Right cardiac atrium (tissue), 5 donors: ENCODE data around the gene ASGR2. TPM values are rescaled to one million over a fixed set of nuclear protein-coding genes. Genes with fewer than 3 reads are reported as not detected.
"Not testable (repeated sequence)": the region's sequence is repeated elsewhere in the genome, so short reads cannot be mapped to it uniquely, and the experiment has no call there.

ENCODE experiments used
- ATAC-seq, 2 donors: fragments of 200-7000 bp; cut with Tn5 transposase; one replicate each; pipeline versions ENCODE4 v1.8.0 to v1.9.1; 2020; ENCODE audit warnings: moderate library complexity in 2 of 2, mild to moderate bottlenecking in 1 of 2
- DNase-seq, 3 donors: peaks; one replicate each; pipeline ENCODE4 v3.0.0-alpha.2; 2020
- H3K27ac ChIP-seq: one replicate; pipeline ENCODE4 v1.5.1; 2013; ENCODE audit warnings: mild to moderate bottlenecking, low read length, control low read depth, moderate library complexity
- H3K27me3 ChIP-seq: one replicate; pipeline ENCODE4 v1.6.1; 2013; ENCODE audit not compliant: control insufficient read depth, insufficient read depth
- H3K4me1 ChIP-seq: one replicate; pipeline ENCODE4 v1.6.1; 2013; ENCODE audit warnings: low read length; ENCODE audit not compliant: control insufficient read depth, insufficient read depth
- H3K4me3 ChIP-seq: one replicate; pipeline ENCODE4 v1.5.1; 2013; ENCODE audit warnings: low read length, control low read depth
- H3K9me3 ChIP-seq: one replicate; pipeline ENCODE4 v1.6.1; 2013; ENCODE audit warnings: low read length; ENCODE audit not compliant: control insufficient read depth
- WGBS: extraction: QIAGEN DNeasy Blood & Tissue Kit; methylation state at CpG from one replicate; pipeline ENCODE4 v1.1.7; 2013; 5-methylcytosine and 5-hydroxymethylcytosine counted together
- intact Hi-C, 4 donors: fragments of 100-400 bp; cut with DNase I; formaldehyde crosslinking; loops; one replicate each; pipeline versions ENCODE4 v1.11.0 to v1.14.0; 2022 to 2023
- polyA plus RNA-seq: library from polyadenylated mRNA; stranded (reverse); fragments of 200-250 nt; gene quantifications from one replicate; pipeline ENCODE4 v1.2.3, GENCODE V29; 2013
- total RNA-seq, 4 donors: library from RNA; stranded (reverse); fragmentation: NEBNext Ultra II Directional; extraction: Animal tissue kit (Norgen Biotek cat#: 25700); gene quantifications; one replicate each; pipeline ENCODE4 v1.2.1, GENCODE V29; 2021
- donor health status: healthy with polysubstance abuse.
- donor health status: DM: no; HTN: yes; CAD: no.
- donor health status: DM: no; HTN: no; CAD: no.
- donor health status: DM: no; HTN: yes; CAD: no; lungs with severe emphysema.
- donor health status: DM: yes; HTN: yes; CAD: no.

ASGR2 gene
- total and polyA plus RNA-seq, 5 donors, result 0.14 to 0.64 (median 0.25) TPM; not detected in 1

- H3K4me3 ChIP-seq, intact Hi-C loops, DNase-seq, H3K4me1 ChIP-seq, H3K9me3 ChIP-seq, H3K27ac ChIP-seq, ATAC-seq, H3K27me3 ChIP-seq: not testable (repeated sequence)
- WGBS, result 79% methylated on average over 12 of the region's 12 CpGs
Observed at GRCh38 chr17:7126386-7126785, 11.8 kb upstream of the ASGR2 start.

- H3K27ac ChIP-seq, result no peak overlapping the region
- DNase-seq (no peak), ATAC-seq (no peak)
- no peak overlapping the region for H3K4me3 ChIP-seq
- WGBS, result 87% methylated on average over 5 of the region's 5 CpGs
- intact Hi-C loops, result no loop called here
- H3K4me1 ChIP-seq, result no peaks in the 10 kb centered on the region
- H3K27me3 ChIP-seq, result no peaks in the 10 kb centered on the region
- no peaks in the 10 kb centered on the region for H3K9me3 ChIP-seq
Observed at GRCh38 chr17:7124923-7125322, 10.3 kb upstream of the ASGR2 start.

- intact Hi-C loops, result no loop called here
- Histone ChIP-seq H3K27me3 (no peaks in the 10 kb centered on the region), H3K27ac (no peak overlapping the region), H3K9me3 (no peaks in the 10 kb centered on the region), H3K4me3 (no peak overlapping the region), H3K4me1 (no peaks in the 10 kb centered on the region)
- no peak for DNase-seq
- no peak for ATAC-seq
- 73% methylated on average over 4 of the region's 4 CpGs for WGBS
Observed at GRCh38 chr17:7123844-7124243, 9.2 kb upstream of the ASGR2 start.

DNA sequence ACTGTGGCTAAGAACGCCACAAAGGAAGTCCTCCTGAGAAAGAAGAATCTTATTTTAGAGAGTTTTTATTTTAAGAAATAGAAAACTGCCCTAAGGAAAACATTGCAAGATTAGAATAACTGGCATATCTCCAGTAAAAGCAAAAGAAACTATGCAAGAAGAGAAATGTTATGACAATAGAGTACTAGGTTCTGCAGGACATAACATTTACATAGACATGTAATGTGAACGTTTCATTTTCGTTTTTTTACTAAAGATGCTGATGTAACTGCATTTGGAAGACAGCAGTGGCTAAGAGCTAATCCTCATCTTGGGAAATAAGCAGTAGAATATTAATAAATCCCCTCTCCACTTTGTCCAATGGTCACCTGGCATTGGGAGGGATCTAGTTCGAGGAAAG, 7.8 kb upstream of the ASGR2 start:
- no peak for DNase-seq
- H3K9me3 ChIP-seq, result no peaks in the 10 kb centered on the region
- no peaks in the 10 kb centered on the region for H3K4me1 ChIP-seq
- intact Hi-C loops, result no loop called here
- H3K4me3 ChIP-seq, result no peak overlapping the region
- no peaks in the 10 kb centered on the region for H3K27me3 ChIP-seq
- no peak for ATAC-seq
- H3K27ac ChIP-seq, result no peak overlapping the region
- WGBS, result 29% methylated on average over 4 of the region's 4 CpGs

GRCh38 chr17:7120635-7121034, 6.0 kb upstream of the ASGR2 start:
- peak in 1 of 3 donors; percentile 66 for DNase-seq
- H3K27me3 ChIP-seq, H3K4me1 ChIP-seq, H3K4me3 ChIP-seq, H3K27ac ChIP-seq, H3K9me3 ChIP-seq, intact Hi-C loops: not testable (repeated sequence)
- WGBS, result 73% methylated on average over 12 of the region's 12 CpGs
- peak; percentile 44 to 61 for ATAC-seq

DNA sequence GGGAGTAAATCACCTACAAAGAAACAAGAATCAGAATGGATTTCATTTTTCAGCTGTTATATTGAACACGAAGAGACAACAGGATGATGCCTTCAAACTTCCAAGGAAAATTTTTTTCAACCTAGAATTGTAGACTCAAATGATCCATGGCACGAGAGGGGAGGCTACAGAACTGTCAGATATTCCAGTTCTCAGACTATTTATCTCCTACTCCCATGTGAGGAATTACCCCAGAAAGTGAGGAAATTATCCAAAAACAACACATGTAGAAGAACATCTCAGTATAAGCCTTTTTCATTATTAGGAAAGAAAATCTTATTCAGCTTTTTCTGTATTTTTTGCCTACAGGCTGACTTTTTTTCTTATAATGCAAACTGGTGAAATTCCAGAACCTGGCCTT, 5.5 kb upstream of the ASGR2 start:
- H3K27me3 ChIP-seq, result no peaks in the 10 kb centered on the region

DNA sequence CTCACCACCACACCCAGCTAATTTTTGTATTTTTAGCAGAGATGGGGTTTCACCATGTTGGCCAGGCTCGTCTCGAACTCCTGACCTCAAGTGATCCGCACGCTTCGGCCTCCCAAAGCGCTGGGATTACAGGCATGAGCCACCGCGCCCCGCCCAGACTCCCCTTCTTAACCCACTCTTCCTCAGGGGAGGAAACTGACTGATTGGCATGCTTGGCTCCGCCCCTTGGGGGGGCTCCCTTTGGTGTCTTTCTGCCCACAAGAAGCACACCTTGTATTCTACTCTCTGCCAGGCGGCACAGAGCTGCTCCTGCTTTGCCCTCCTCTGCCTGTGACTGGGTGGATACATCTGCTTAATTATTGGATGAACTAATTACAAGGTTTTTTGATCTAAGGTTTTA, 4.7 kb upstream of the ASGR2 start:
- Histone ChIP-seq H3K4me3 (no peak overlapping the region), H3K9me3 (no peaks in the 10 kb centered on the region), H3K4me1 (no peaks in the 10 kb centered on the region), H3K27ac (no peak overlapping the region), H3K27me3 (no peaks in the 10 kb centered on the region)
- DNase-seq, result no peak
- 65% methylated on average over 11 of the region's 11 CpGs for WGBS
- ATAC-seq, result no peak
- intact Hi-C loops, result no loop called here

More for the DNA sequence above, 5.5 kb upstream of the ASGR2 start:
- intact Hi-C loops, result no loop called here
- no peaks in the 10 kb centered on the region for H3K4me1 ChIP-seq
- no peaks in the 10 kb centered on the region for H3K9me3 ChIP-seq
- ATAC-seq (no peak), DNase-seq (no peak)
- H3K27ac ChIP-seq, result no peak overlapping the region
- WGBS, result 49% methylated on average over 2 of the region's 2 CpGs
- no peak overlapping the region for H3K4me3 ChIP-seq

- Histone ChIP-seq H3K4me3 (no peak overlapping the region), H3K4me1 (no peaks in the 10 kb centered on the region), H3K27me3 (no peaks in the 10 kb centered on the region), H3K27ac (no peak overlapping the region), H3K9me3 (no peaks in the 10 kb centered on the region)
- 62% methylated on average over 19 of the region's 19 CpGs for WGBS
- peak; percentile 35 to 55 for ATAC-seq
- peak in 1 of 3 donors; percentile 31 for DNase-seq
- intact Hi-C loops, result no loop called here
Observed at GRCh38 chr17:7114875-7115614, 423 bp upstream of the ASGR2 start.

- ATAC-seq (no peak), DNase-seq (no peak)
- intact Hi-C loops, result no loop called here
- no peaks in the 10 kb centered on the region for H3K4me1 ChIP-seq
- no peak overlapping the region for H3K27ac ChIP-seq
- 85% methylated on average over 15 of the region's 15 CpGs for WGBS
- H3K27me3 ChIP-seq, result no peaks in the 10 kb centered on the region
- H3K9me3 ChIP-seq, result no peaks in the 10 kb centered on the region
- H3K4me3 ChIP-seq, result no peak overlapping the region
Observed at GRCh38 chr17:7113273-7114071, 1.1 kb downstream of the ASGR2 start.

- Histone ChIP-seq H3K27ac (no peak overlapping the region), H3K4me1 (no peaks in the 10 kb centered on the region), H3K4me3 (no peak overlapping the region), H3K27me3 (no peaks in the 10 kb centered on the region), H3K9me3 (no peaks in the 10 kb centered on the region)
- WGBS, result 59% methylated on average over 10 of the region's 10 CpGs
- DNase-seq (no peak), ATAC-seq (no peak)
- intact Hi-C loops, result no loop called here
Observed at GRCh38 chr17:7112510-7113108, 2.0 kb downstream of the ASGR2 start.
